ENCODE measurements around the gene DAB2.

DNA sequence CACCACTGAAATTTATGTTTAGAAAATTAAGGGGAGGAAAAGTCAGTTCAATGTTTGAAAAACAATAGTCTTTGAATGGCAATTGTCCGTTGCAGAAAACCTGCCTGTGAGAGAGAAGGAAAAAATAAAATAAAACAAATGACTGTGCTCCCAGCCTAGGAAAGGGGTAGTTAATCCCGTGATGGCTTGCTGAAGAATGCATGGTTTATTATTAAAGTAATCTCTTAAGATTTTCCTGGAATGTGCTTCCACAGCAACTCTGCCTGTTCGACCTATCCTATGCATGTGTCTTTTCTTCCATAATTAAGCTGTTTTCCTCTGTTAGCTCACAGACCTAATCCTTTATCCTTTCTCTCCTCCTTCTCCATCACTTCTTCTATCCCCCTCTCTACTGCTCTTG, 2.4 kb upstream of the DAB2 start:
- TF ChIP-seq POLR2A (IDR thresholded peaks at IDR 0.05) = no peak
- TF ChIP-seq, protein P1, sequence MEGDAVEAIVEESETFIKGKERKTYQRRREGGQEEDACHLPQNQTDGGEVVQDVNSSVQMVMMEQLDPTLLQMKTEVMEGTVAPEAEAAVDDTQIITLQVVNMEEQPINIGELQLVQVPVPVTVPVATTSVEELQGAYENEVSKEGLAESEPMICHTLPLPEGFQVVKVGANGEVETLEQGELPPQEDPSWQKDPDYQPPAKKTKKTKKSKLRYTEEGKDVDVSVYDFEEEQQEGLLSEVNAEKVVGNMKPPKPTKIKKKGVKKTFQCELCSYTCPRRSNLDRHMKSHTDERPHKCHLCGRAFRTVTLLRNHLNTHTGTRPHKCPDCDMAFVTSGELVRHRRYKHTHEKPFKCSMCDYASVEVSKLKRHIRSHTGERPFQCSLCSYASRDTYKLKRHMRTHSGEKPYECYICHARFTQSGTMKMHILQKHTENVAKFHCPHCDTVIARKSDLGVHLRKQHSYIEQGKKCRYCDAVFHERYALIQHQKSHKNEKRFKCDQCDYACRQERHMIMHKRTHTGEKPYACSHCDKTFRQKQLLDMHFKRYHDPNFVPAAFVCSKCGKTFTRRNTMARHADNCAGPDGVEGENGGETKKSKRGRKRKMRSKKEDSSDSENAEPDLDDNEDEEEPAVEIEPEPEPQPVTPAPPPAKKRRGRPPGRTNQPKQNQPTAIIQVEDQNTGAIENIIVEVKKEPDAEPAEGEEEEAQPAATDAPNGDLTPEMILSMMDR (IDR thresholded peaks at IDR 0.05 in 4 of 5, conservative IDR thresholded peaks at IDR 0.05 in 1 of 5) = no peak

All from gastrocnemius medialis (tissue), 4 donors.